IMR-90 (cell line): Measurements from ENCODE around the gene PLCB2. TPM values are rescaled to one million over a fixed set of nuclear protein-coding genes. Genes with fewer than 3 reads are reported as not detected.

ENCODE experiments used
- ATAC-seq: fragments of 200-7000 bp; cut with Tn5 transposase; 2 replicates; pipeline ENCODE4 v1.9.1; 2020; ENCODE audit warnings: low read depth, mild to moderate bottlenecking, moderate library complexity
- BruUV-seq: library from RNA; stranded (reverse); fragments of 400-500 nt; replicated peaks from 2 replicates; lab custom pipeline; 2021; lab: Mats Ljungman, UMichigan
- CTCF ChIA-PET: fragments of 300-600 bp; formaldehyde crosslinking; extraction: SDS; loops from one replicate; lab custom pipeline; 2021; ENCODE audit warnings: antibody characterized with exemption; lab: Yijun Ruan, JAX
- POLR2A ChIA-PET: fragments of 300-600 bp; sonication (Branson Sonifier 250); formaldehyde crosslinking; loops from one replicate; lab custom pipeline; 2022; ENCODE audit warnings: antibody characterized with exemption; ENCODE audit not compliant: unreplicated experiment; lab: Charles Lee
- DNase-seq: peaks from one replicate; pipeline ENCODE4 v3.0.0; 2013
- H2AFZ ChIP-seq: replicated peaks from 2 replicates; pipeline ENCODE3; 2013; ENCODE audit warnings: low read length, mild to moderate bottlenecking; ENCODE audit not compliant: poor library complexity
- H2AK5ac ChIP-seq: 2 replicates; pipeline ENCODE4 v1.6.1; 2013; ENCODE audit warnings: low read depth, low read length, inconsistent platforms
- H2AK9ac ChIP-seq: replicated peaks from 2 replicates; pipeline ENCODE3; 2013; ENCODE audit warnings: mild to moderate bottlenecking, low read depth, low read length, moderate library complexity; ENCODE audit not compliant: poor library complexity
- H2BK120ac ChIP-seq: 2 replicates; pipeline ENCODE4 v1.6.1; 2013; ENCODE audit warnings: low read depth, low read length, inconsistent platforms
- H2BK15ac ChIP-seq: 3 replicates; pipeline ENCODE4 v1.6.1; 2013; ENCODE audit warnings: low read depth, low read length, inconsistent platforms
- H2BK20ac ChIP-seq: 2 replicates; pipeline ENCODE4 v1.6.1; 2013; ENCODE audit warnings: low read depth, mild to moderate bottlenecking, inconsistent platforms, low read length, moderate library complexity
- H2BK5ac ChIP-seq: 2 replicates; pipeline ENCODE4 v1.6.1; 2013; ENCODE audit warnings: mild to moderate bottlenecking, low read depth, low read length, inconsistent platforms; ENCODE audit not compliant: poor library complexity, severe bottlenecking
- H3K14ac ChIP-seq: replicated peaks from 2 replicates; pipeline ENCODE4 v1.6.1; 2013; ENCODE audit warnings: low read depth, low read length, inconsistent platforms
- H3K18ac ChIP-seq: 2 replicates; pipeline ENCODE4 v1.6.1; 2013; ENCODE audit warnings: low read depth, low read length, control low read depth
- H3K23ac ChIP-seq: 2 replicates; pipeline ENCODE4 v1.6.1; 2013; ENCODE audit warnings: low read depth, low read length, inconsistent platforms
- H3K27ac ChIP-seq: 2 replicates; pipeline ENCODE4 v1.5.1; 2013; ENCODE audit warnings: mild to moderate bottlenecking, control low read depth, low read length; ENCODE audit not compliant: insufficient read depth
- H3K27me3 ChIP-seq: 2 replicates; pipeline ENCODE4 v1.6.1; 2013; ENCODE audit warnings: low read length; ENCODE audit not compliant: control insufficient read depth, insufficient read depth
- H3K36me3 ChIP-seq: 2 replicates; pipeline ENCODE4 v1.6.1; 2013; ENCODE audit warnings: low read length, mixed read lengths; ENCODE audit not compliant: control insufficient read depth, insufficient read depth
- H3K4ac ChIP-seq: 2 replicates; pipeline ENCODE4 v1.6.1; 2013; ENCODE audit warnings: low read depth, low read length, inconsistent platforms
- H3K4me1 ChIP-seq: 2 replicates; pipeline ENCODE4 v1.6.1; 2013; ENCODE audit warnings: low read length, mixed read lengths; ENCODE audit not compliant: control insufficient read depth, insufficient read depth
- H3K4me2 ChIP-seq: 2 replicates; pipeline ENCODE4 v1.6.1; 2013; ENCODE audit warnings: low read depth, mild to moderate bottlenecking, control low read depth, low read length, moderate library complexity
- H3K4me3 ChIP-seq: 2 replicates; pipeline ENCODE4 v1.5.1; 2013; ENCODE audit warnings: low read depth, mild to moderate bottlenecking, control low read depth, low read length, moderate library complexity; ENCODE audit not compliant: insufficient read depth
- H3K56ac ChIP-seq: 2 replicates; pipeline ENCODE4 v1.6.1; 2013; ENCODE audit warnings: low read length, inconsistent platforms; ENCODE audit not compliant: insufficient read depth; ENCODE audit errors: extremely low read depth
- H3K79me1 ChIP-seq, 2 experiments: 2 replicates each; pipeline ENCODE4 v1.6.1; 2013; ENCODE audit warnings: low read length in 2 of 2, inconsistent platforms in 1 of 2, low read depth in 1 of 2
- H3K9ac ChIP-seq: 2 replicates; pipeline ENCODE4 v1.6.1; 2013; ENCODE audit warnings: low read depth, low read length, control low read depth
- H3K9me1 ChIP-seq: 2 replicates; pipeline ENCODE4 v1.6.1; 2013; ENCODE audit warnings: low read length, inconsistent platforms; ENCODE audit not compliant: insufficient read depth
- H3K9me3 ChIP-seq: 2 replicates; pipeline ENCODE4 v1.6.1; 2013; ENCODE audit warnings: low read length; ENCODE audit not compliant: control insufficient read depth, insufficient read depth
- H4K20me1 ChIP-seq: 2 replicates; pipeline ENCODE4 v1.6.1; 2013; ENCODE audit warnings: low read length, inconsistent platforms; ENCODE audit not compliant: insufficient read depth
- H4K5ac ChIP-seq: 2 replicates; pipeline ENCODE4 v1.6.1; 2013; ENCODE audit warnings: mild to moderate bottlenecking, low read depth, low read length, control low read depth
- H4K8ac ChIP-seq, 2 experiments: 2 replicates each; pipeline ENCODE4 v1.6.1; 2013; ENCODE audit warnings: low read depth in 2 of 2, low read length in 2 of 2, control low read depth in 1 of 2, inconsistent platforms in 1 of 2
- H4K91ac ChIP-seq: 2 replicates; pipeline ENCODE4 v1.6.1; 2013; ENCODE audit warnings: low read depth, low read length, inconsistent platforms; ENCODE audit not compliant: insufficient read depth
- RCOR1 ChIP-seq: IDR thresholded peaks from 2 replicates; pipeline ENCODE4 v1.6.1; 2012; ENCODE audit warnings: mild to moderate bottlenecking, low read length, improper control_type of control experiment; ENCODE audit not compliant: insufficient replicate concordance
- WGBS, 2 experiments: methylation state at CpG; one replicate each; pipeline versions ENCODE4 v1.1.5 to v1.1.7; 2013; ENCODE audit warnings: missing lambda C conversion rate in 2 of 2; ENCODE audit not compliant: insufficient read length in 1 of 2; ENCODE audit errors: extremely low coverage in 2 of 2; 5-methylcytosine and 5-hydroxymethylcytosine counted together
- dilution Hi-C: fragments of 300-500 bp; cut with HindIII; formaldehyde crosslinking; loops from one replicate; pipeline ENCODE4 v1.14.3; 2018; ENCODE audit warnings: low sequenced_read_pairs; ENCODE audit not compliant: unreplicated experiment
- in situ Hi-C: fragments of 300-500 bp; cut with MboI; formaldehyde crosslinking; loops from 3 replicates; pipeline ENCODE4 v1.14.3; 2019; ENCODE audit warnings: low sequenced_read_pairs, inconsistent platforms, mixed read lengths
- intact Hi-C: fragments of 100-400 bp; cut with micrococcal nuclease; formaldehyde crosslinking; loops from 2 replicates; pipeline ENCODE4 v1.10.0; 2022
- polyA plus RNA-seq, 3 experiments: library from polyadenylated mRNA; depleted of rRNA; stranded (reverse); fragments of >200 nt; gene quantifications; 2 replicates each; pipeline ENCODE4 v1.2.3, GENCODE V29; 2012; ENCODE audit warnings: low replicate concordance in 1 of 3
- total RNA-seq: library from RNA; depleted of rRNA; stranded (reverse); fragments of >200 nt; gene quantifications from 2 replicates; pipeline ENCODE4 v1.2.3, GENCODE V29; 2012

PLCB2 gene
- total and polyA plus RNA-seq, 2 of the 4 experiments (the other 2 are of a cell fraction): 0.18 to 1.4 TPM

- Histone ChIP-seq H2BK120ac (peak overlapping the region; percentile 81), H2AFZ (no peak overlapping the region), H3K27ac (peak overlapping the region; percentile 91), H2BK5ac (peak overlapping the region; percentile 91), H3K23ac (peak overlapping the region; percentile 96), H2AK9ac (no peak overlapping the region), H3K56ac (0 out of 2 replicates have a peak overlapping the region, but pooled peaks have one; percentile 69), H3K14ac (peak overlapping the region; percentile 78), H3K9ac (peak overlapping the region; percentile 61), H4K20me1 (0 out of 2 replicates have a peak, but pooled peaks cover 12% of the 10 kb centered on the region), H4K91ac (peak overlapping the region; percentile 90), H3K9me1 (peaks cover 37% of the 10 kb centered on the region), H3K4me3 (no peak overlapping the region), H3K18ac (peak overlapping the region; percentile 91), H3K4me2 (peak overlapping the region; percentile 77), H3K36me3 (no peaks in the 10 kb centered on the region; the same call in 1 of the 2 replicates), H2AK5ac (peak overlapping the region; percentile 86), H3K27me3 (no peaks in the 10 kb centered on the region), H3K79me1 (peaks cover 36 to 79% of the 10 kb centered on the region in 2 experiments), H4K5ac (peak overlapping the region; percentile 83), H3K9me3 (no peaks in the 10 kb centered on the region), H3K4me1 (peaks cover 45% of the 10 kb centered on the region), H4K8ac (peak overlapping the region; percentile 23 to 85; a peak in 3 of 4 replicates), H2BK15ac (peak overlapping the region; percentile 17; the same call in 2 of the 3 replicates), H2BK20ac (peak overlapping the region; percentile 83), H3K4ac (peak overlapping the region; percentile 73)
- dilution Hi-C loops (no loop called here), intact Hi-C loops (no loop called here), in situ Hi-C loops (no loop called here)
- ChIA-PET CTCF (interaction anchor here (1.0 to 2.0 kb wide), 5 partner anchors 10 to 93 kb away, joined by 3 to 9 read pairs (median 5); no protein-coding TSS in a partner anchor), POLR2A (interaction anchor here (2.4 kb wide), 1 partner anchor 11 kb away, joined by 20 read pairs; the partner anchor contains the start of gene CCDC9B)
- TF ChIP-seq RCOR1: no peak
- no TSS peak for BruUV-seq
- DNase-seq (peak; percentile 74), ATAC-seq (peak; percentile 5)
- WGBS, 2 experiments: no CpG with 5 or more reads among the region's 3 CpGs
Observed at GRCh38 chr15:40328176-40328575, 20.4 kb upstream of the PLCB2 start.
